GM23248 (cell line): ENCODE data around the gene INTS11.

Source experiments
- EZH2 ChIP-seq: fragments of 200-600 bp; sonication (generic); IDR thresholded peaks from 2 replicates; pipeline ENCODE4 v1.6.1; 2018; ENCODE audit warnings: antibody characterized with exemption, mild to moderate bottlenecking; ENCODE audit not compliant: insufficient read depth, poor library complexity, severe bottlenecking
- EZH2phosphoT487 ChIP-seq: fragments of 200-600 bp; sonication (generic); IDR thresholded peaks from 2 replicates; pipeline ENCODE4 v1.6.1; 2018; ENCODE audit warnings: antibody characterized with exemption, moderate library complexity, mild to moderate bottlenecking, low read depth; ENCODE audit not compliant: insufficient read depth

DNA sequence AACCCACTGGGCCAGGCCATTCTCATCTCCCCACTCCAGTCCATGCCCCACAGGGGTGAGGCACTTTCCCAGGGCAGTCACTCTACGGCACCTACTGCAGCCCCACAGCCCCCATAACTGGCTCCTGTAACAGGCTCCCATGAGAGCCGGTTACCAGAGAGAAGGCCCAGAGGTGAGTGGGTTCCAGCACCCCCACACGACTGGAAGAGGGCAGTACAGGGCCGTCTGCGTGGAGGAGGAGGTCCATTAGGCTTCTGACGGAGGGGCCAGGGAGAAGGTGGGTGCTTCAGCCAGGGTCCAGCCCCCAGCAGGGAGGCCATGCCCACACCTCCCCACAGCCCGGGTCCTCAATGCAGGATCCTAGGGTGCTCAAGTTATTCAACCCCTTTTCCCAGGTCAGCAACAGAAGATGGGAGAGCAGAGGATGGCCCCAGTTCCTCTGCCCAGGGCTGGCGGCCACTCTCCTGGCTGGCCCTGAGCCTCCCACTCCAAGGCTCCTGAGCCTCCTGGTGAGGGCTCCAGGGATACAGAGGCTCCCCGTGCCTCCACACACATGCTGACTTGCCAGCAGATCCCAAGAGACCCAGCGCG, 18.3 kb downstream of the INTS11 start:
- no peak for TF ChIP-seq EZH2
- no peak for TF ChIP-seq EZH2phosphoT487
